Fibroblast of skin of left biceps (primary cell): Measurements from ENCODE around the gene PTPRS.

Experiments used
- DNase-seq, 2 experiments: peaks; one replicate each; pipeline ENCODE4 v3.0.0-alpha.2; 2013; ENCODE audit warnings: low read depth in 2 of 2

Gene PTPRS

GRCh38 chr19:5355076-5355475 is 14.5 kb upstream of the PTPRS start:
- no peak for DNase-seq

- DNase-seq = no peak
Observed at GRCh38 chr19:5354403-5354802, 13.8 kb upstream of the PTPRS start.

GRCh38 chr19:5352229-5352763 is 11.7 kb upstream of the PTPRS start:
- no peak for DNase-seq

- DNase-seq = no peak
Observed at GRCh38 chr19:5351731-5352228, 11.2 kb upstream of the PTPRS start.

- DNase-seq = no peak
Observed at GRCh38 chr19:5349041-5349440, 8.4 kb upstream of the PTPRS start.

- DNase-seq = peak; percentile 10 to 22
Observed at GRCh38 chr19:5345895-5346386, 5.3 kb upstream of the PTPRS start.

GRCh38 chr19:5343848-5344247 is 3.2 kb upstream of the PTPRS start:
- DNase-seq = no peak

- no peak for DNase-seq
Observed at GRCh38 chr19:5342573-5343201, 2.1 kb upstream of the PTPRS start.

- no peak for DNase-seq
Observed at GRCh38 chr19:5341981-5342380, 1.4 kb upstream of the PTPRS start.

GRCh38 chr19:5341448-5341820 is 822 bp upstream of the PTPRS start:
- no peak for DNase-seq

GRCh38 chr19:5339950-5340636 is 519 bp downstream of the PTPRS start:
- DNase-seq = no peak

- no peak for DNase-seq
Observed at GRCh38 chr19:5339198-5339949, 1.2 kb downstream of the PTPRS start.

- no peak for DNase-seq
Observed at GRCh38 chr19:5338656-5339197, 1.9 kb downstream of the PTPRS start.

GRCh38 chr19:5337708-5338655 is 2.6 kb downstream of the PTPRS start:
- DNase-seq = no peak

- no peak for DNase-seq
Observed at GRCh38 chr19:5337126-5337525, 3.5 kb downstream of the PTPRS start.

GRCh38 chr19:5336195-5336965 is 4.2 kb downstream of the PTPRS start:
- DNase-seq = no peak

- DNase-seq = no peak
Observed at GRCh38 chr19:5335593-5335992, 5.0 kb downstream of the PTPRS start.

- DNase-seq = no peak
Observed at GRCh38 chr19:5334824-5335500, 5.7 kb downstream of the PTPRS start.

- DNase-seq = no peak
Observed at GRCh38 chr19:5334366-5334739, 6.3 kb downstream of the PTPRS start.
